ENCODE data around the gene RNF168. TPM values are rescaled to one million over a fixed set of nuclear protein-coding genes. Genes with fewer than 3 reads are reported as not detected.

The RNF168 gene
- total RNA-seq, 1 experiment from 2014 or later, result 66.1 TPM

DNA sequence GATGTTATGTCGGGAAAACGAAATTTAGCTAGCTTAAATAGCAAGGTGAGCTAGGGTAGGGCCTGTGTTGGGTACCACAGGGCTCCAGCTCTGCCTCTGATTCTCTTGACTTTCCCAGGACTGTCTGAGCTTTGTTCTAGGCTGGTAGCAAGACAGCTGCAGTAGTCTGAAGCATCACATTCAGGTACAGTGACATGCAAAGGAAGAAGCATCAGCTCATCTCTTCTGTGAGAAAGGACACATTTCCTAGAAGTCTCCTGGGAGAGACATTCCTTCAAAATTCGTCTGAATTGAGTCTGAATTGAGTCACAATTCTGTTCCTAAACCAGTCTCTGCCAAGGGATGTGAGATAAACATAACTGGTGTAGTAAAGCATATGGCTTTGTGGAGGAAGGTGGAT lies 62.9 kb downstream of the RNF168 start (continued):
- TF ChIP-seq, protein P1, sequence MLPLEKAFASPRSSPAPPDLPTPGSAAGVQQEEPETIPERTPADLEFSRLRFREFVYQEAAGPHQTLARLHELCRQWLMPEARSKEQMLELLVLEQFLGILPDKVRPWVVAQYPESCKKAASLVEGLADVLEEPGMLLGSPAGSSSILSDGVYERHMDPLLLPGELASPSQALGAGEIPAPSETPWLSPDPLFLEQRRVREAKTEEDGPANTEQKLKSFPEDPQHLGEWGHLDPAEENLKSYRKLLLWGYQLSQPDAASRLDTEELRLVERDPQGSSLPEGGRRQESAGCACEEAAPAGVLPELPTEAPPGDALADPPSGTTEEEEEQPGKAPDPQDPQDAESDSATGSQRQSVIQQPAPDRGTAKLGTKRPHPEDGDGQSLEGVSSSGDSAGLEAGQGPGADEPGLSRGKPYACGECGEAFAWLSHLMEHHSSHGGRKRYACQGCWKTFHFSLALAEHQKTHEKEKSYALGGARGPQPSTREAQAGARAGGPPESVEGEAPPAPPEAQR (CRISPR knock-in tag; IDR thresholded peaks at IDR 0.05), result no peak
- TF ChIP-seq, protein P2, sequence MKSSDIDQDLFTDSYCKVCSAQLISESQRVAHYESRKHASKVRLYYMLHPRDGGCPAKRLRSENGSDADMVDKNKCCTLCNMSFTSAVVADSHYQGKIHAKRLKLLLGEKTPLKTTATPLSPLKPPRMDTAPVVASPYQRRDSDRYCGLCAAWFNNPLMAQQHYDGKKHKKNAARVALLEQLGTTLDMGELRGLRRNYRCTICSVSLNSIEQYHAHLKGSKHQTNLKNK (CRISPR knock-in tag; IDR thresholded peaks at IDR 0.05), result no peak
- TF ChIP-seq, protein P3, sequence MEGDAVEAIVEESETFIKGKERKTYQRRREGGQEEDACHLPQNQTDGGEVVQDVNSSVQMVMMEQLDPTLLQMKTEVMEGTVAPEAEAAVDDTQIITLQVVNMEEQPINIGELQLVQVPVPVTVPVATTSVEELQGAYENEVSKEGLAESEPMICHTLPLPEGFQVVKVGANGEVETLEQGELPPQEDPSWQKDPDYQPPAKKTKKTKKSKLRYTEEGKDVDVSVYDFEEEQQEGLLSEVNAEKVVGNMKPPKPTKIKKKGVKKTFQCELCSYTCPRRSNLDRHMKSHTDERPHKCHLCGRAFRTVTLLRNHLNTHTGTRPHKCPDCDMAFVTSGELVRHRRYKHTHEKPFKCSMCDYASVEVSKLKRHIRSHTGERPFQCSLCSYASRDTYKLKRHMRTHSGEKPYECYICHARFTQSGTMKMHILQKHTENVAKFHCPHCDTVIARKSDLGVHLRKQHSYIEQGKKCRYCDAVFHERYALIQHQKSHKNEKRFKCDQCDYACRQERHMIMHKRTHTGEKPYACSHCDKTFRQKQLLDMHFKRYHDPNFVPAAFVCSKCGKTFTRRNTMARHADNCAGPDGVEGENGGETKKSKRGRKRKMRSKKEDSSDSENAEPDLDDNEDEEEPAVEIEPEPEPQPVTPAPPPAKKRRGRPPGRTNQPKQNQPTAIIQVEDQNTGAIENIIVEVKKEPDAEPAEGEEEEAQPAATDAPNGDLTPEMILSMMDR (IDR thresholded peaks at IDR 0.05), result no peak
- TF ChIP-seq, protein P4, sequence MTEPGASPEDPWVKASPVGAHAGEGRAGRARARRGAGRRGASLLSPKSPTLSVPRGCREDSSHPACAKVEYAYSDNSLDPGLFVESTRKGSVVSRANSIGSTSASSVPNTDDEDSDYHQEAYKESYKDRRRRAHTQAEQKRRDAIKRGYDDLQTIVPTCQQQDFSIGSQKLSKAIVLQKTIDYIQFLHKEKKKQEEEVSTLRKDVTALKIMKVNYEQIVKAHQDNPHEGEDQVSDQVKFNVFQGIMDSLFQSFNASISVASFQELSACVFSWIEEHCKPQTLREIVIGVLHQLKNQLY (CRISPR knock-in tag; IDR thresholded peaks at IDR 0.05), result no peak
- no peak for TF ChIP-seq EMX1 (CRISPR knock-in tag; IDR thresholded peaks at IDR 0.05)
- TF ChIP-seq NFYB (CRISPR knock-in tag; conservative IDR thresholded peaks at IDR 0.05; ENCODE audit: low read depth), result no peak
- TF ChIP-seq ZNF317 (CRISPR knock-in tag; IDR thresholded peaks at IDR 0.05; ENCODE audit: borderline replicate concordance, low read depth), result no peak
- TF ChIP-seq, protein P5, sequence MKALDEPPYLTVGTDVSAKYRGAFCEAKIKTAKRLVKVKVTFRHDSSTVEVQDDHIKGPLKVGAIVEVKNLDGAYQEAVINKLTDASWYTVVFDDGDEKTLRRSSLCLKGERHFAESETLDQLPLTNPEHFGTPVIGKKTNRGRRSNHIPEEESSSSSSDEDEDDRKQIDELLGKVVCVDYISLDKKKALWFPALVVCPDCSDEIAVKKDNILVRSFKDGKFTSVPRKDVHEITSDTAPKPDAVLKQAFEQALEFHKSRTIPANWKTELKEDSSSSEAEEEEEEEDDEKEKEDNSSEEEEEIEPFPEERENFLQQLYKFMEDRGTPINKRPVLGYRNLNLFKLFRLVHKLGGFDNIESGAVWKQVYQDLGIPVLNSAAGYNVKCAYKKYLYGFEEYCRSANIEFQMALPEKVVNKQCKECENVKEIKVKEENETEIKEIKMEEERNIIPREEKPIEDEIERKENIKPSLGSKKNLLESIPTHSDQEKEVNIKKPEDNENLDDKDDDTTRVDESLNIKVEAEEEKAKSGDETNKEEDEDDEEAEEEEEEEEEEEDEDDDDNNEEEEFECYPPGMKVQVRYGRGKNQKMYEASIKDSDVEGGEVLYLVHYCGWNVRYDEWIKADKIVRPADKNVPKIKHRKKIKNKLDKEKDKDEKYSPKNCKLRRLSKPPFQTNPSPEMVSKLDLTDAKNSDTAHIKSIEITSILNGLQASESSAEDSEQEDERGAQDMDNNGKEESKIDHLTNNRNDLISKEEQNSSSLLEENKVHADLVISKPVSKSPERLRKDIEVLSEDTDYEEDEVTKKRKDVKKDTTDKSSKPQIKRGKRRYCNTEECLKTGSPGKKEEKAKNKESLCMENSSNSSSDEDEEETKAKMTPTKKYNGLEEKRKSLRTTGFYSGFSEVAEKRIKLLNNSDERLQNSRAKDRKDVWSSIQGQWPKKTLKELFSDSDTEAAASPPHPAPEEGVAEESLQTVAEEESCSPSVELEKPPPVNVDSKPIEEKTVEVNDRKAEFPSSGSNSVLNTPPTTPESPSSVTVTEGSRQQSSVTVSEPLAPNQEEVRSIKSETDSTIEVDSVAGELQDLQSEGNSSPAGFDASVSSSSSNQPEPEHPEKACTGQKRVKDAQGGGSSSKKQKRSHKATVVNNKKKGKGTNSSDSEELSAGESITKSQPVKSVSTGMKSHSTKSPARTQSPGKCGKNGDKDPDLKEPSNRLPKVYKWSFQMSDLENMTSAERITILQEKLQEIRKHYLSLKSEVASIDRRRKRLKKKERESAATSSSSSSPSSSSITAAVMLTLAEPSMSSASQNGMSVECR (CRISPR knock-in tag; IDR thresholded peaks at IDR 0.05; ENCODE audit: borderline replicate concordance), result no peak
- TF ChIP-seq SOX15 (CRISPR knock-in tag; IDR thresholded peaks at IDR 0.05), result no peak
- no peak for TF ChIP-seq ZNF219 (CRISPR knock-in tag; IDR thresholded peaks at IDR 0.05; ENCODE audit: borderline replicate concordance)
- no peak for TF ChIP-seq ZNF396 (CRISPR knock-in tag; IDR thresholded peaks at IDR 0.05; ENCODE audit: borderline replicate concordance)

DNA sequence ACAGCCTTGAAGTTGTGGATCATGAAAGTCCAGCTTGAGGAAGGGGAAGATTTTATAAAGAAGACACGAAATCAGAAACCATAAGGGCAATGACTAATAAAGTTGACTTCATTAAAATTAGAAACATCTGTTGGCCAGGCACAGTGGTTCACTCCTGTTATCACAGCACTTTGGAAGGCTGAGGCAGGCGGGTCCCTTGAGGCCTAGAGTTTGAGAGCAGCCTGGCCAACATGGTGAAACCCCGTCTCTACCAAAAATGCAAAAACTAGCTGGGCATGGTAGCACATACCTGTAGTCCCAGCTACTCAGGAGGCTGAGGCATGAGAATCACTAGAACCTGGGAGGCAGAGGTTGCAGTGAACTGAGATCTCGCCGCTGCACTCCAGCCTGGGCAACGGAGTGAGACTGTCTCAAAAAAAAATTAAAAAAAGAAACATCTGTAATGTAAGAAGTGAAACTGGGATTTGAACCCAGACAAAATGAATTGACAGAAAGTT lies 63.5 kb downstream of the RNF168 start:
- TF ChIP-seq, protein P4 (CRISPR knock-in tag; IDR thresholded peaks at IDR 0.05), result no peak
- ChIA-PET POLR2A (no interaction called here), CTCF (interaction anchor here (0.6 kb wide), 2 partner anchors 11 to 18 kb away, joined by 3 read pairs; no protein-coding TSS in a partner anchor)
- no peak overlapping the region for H3K27ac Mint-ChIP-seq
- H3K36me3 Mint-ChIP-seq, result no peaks in the 10 kb centered on the region
- no peak overlapping the region for H3K4me3 Mint-ChIP-seq
- no peak for ATAC-seq
- 0 out of 2 replicates have a peak, but pooled peaks cover 7% of the 10 kb centered on the region for H3K4me1 Mint-ChIP-seq
- no peak for DNase-seq (ENCODE audit: low spot score)
- no peaks in the 10 kb centered on the region for H3K9me3 Mint-ChIP-seq
- H3K27me3 Mint-ChIP-seq (ENCODE audit: low read depth), result no peaks in the 10 kb centered on the region
